Fibroblast of skin of right quadriceps (primary cell): ENCODE data around the gene TLR1.
A peak's percentile ranks its signal among the peaks of the same experiment; 100 is the strongest.
"Not testable (repeated sequence)": the region's sequence is repeated elsewhere in the genome, so short reads cannot be mapped to it uniquely, and the experiment has no call there.

Experiments
- DNase-seq: peaks from one replicate; pipeline ENCODE4 v3.0.0-alpha.2; 2013

The TLR1 gene, protein sequence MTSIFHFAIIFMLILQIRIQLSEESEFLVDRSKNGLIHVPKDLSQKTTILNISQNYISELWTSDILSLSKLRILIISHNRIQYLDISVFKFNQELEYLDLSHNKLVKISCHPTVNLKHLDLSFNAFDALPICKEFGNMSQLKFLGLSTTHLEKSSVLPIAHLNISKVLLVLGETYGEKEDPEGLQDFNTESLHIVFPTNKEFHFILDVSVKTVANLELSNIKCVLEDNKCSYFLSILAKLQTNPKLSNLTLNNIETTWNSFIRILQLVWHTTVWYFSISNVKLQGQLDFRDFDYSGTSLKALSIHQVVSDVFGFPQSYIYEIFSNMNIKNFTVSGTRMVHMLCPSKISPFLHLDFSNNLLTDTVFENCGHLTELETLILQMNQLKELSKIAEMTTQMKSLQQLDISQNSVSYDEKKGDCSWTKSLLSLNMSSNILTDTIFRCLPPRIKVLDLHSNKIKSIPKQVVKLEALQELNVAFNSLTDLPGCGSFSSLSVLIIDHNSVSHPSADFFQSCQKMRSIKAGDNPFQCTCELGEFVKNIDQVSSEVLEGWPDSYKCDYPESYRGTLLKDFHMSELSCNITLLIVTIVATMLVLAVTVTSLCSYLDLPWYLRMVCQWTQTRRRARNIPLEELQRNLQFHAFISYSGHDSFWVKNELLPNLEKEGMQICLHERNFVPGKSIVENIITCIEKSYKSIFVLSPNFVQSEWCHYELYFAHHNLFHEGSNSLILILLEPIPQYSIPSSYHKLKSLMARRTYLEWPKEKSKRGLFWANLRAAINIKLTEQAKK

DNA sequence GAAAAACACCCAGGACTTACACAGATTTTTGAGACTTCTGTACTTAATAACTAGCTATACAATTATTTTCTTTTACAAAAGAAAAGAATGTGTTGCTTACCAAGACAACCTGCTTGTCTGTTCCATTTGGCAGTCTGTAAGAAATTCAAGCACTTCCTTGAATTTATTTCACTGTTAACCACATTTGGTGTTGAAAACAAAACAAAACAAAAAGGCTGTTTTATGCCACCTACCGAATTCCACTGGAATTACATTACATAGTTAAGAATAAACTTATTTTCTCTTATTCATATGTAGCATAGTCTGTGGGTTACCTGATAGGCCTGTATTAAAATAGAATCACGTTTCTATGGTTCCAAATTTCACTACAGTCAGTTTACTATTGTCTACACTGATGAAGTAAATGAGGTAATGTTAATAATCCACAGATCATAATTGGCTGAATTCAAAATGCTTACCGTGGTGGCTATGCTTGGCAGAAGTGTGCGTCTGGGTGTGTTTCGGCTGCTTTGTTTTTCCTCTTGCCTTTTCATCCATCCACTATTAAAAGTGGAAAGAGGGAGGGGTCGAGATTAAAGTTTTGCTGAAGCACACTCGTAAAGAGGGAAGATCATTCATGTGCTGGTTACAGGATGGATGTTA is at the start of gene TLR1:
TLR1 (minus strand) TSS at position 138 of the 642 bp plus-strand sequence. CDS start 5,960 bp downstream, outside the sequence.
- DNase-seq = peak; percentile 49

DNA sequence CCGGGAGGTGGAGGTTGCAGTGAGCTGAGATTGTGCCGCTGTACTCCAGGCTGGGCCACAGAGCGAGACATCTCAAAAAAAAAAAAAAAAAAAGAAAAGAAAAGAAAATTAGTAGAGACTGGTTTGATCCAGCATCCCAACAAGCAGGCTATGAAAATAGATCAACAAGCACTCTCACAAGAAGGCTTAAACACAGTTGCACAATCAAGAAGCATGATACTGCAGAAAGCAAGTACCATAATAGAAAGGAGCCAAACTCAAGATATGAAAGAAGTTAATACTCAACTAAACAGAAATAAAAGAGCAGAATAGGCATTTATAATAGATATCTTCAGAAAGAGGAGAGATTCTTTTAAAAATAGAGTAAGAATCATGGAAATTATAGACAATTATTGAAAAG is 41.4 kb upstream of the TLR1 start:
- no peak for DNase-seq

DNA sequence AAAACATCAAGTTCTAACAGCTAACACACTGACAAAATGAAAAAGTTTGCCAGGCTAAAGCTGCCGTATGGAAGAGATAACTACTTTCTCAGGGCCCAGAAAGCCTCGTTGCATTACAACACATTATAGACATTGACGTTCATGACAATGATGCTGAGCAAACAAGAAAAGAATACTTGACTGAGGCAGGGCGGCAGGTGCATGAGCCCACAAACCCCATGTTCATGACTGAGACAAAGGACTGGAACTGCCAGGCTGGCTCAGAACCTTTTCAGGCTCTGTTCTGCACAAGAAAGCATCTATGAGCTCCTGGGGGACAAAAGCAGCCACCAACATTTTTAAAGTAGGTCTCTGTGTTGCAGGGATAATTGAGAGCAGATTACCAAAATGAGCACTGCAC is 38.4 kb upstream of the TLR1 start:
- no peak for DNase-seq

DNA sequence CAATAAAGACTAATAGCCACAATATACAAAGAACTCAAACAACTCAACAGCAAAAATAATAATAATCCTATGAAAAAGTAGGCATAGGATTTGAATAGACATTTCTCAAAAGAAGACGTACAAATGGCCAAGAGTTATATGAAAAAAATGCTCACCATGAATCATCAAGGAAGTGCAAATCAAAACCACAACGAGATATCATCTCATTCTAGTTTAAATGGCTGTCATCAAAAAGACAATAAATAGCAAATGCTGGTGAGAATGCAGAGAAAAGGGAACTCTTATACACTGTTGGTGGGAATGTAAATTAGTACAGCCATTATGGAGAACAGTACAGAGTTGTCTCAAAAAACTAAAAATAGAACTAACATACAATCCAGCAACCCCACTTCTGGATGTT is 33.3 kb upstream of the TLR1 start:
- peak; percentile 77 for DNase-seq

DNA sequence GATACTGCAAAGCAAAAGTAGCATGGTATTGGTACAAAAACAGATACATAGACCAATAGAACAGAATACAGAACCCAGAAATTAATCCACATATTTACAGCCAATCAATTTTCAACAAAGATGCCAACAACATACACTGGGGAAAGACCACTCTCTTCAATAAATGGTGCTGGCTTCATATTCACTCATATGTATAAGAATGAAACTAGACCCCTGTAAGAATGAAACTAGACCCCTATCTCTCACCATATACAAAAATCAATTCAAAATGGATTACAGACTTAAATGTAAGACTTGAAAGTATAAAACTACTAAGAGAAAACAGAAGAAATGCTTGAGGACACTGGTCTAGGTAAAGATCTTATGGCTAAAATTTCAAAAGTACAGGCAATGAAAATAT is 32.7 kb upstream of the TLR1 start:
- DNase-seq = no peak

DNA sequence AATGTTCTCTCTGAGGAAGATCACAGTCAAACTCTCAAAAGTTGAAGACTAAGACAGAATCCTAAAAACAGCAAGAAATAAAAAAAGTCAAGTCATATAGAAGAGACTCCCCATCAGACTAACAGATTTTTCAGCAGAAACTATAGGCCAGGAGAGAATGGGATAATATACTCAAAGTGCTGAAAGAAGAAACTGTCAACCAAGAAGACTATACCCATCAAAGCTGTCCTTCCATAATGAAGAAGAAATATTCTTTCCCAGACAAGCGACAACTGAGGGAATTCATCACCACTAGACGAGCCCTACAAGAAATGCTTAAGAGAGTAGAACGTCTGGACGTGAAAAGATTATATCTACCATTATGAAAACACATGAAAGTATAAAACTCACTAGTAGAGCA is 30.0 kb upstream of the TLR1 start:
- no peak for DNase-seq

DNA sequence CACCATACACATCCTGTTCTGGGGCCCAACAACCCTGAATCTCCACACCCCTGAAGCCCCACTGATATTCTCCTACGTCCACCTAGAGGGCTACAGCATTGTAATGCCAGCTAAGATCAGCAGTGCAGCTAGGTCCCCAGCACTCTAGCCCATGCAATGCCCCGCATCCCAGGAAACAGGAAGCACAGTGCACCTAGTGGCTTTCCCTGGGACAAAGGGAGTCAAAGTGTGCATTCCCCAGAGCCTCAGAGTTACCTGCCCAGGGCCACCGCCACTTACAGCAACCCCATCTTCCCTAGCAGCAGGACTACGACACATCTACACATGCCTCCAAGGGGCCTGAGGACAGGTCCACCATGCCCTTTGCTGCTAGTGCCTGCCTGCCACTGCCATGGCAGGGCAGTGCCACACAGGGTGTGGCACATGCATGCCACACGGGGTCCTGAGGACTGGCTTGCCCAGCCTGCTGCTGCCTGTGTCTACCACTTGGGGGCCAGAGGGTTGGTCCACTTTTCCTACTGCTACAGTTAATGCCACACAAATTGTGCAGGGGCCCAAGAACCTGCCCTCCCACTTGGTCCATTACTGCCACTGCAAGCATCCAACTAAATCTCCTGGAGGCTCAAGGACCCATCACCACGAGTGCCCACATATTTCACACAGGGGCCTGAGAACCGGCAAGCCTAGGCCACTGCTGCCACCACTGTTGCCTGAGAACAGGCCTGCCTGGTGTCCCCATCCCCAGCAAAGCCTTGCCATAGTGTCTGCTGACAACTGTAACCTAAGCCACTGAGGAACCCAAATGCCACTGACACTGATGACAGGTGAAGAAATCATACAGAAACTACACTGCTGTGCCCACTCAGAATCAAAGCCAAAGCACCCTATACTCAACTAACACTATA is 28.3 kb upstream of the TLR1 start:
- no peak for DNase-seq

DNA sequence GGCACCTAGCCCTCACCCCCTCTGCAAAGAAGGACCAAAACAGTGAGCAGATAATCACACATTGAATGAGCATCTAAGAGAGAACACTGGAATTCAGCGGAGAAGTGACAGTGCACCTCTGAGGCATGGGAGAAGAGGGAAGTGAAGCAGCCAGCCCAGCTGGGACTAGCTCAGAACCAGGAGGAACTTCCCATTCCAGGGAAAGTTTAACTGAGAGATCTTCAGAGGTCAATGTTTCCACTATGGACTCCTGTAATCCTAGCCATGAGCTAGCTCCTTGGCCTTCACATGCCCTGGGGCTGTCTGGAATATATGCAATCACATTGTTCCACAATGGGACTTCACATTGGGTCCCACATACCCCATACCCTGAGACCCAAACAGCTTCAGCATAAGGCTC is 27.6 kb upstream of the TLR1 start:
- no peak for DNase-seq

DNA sequence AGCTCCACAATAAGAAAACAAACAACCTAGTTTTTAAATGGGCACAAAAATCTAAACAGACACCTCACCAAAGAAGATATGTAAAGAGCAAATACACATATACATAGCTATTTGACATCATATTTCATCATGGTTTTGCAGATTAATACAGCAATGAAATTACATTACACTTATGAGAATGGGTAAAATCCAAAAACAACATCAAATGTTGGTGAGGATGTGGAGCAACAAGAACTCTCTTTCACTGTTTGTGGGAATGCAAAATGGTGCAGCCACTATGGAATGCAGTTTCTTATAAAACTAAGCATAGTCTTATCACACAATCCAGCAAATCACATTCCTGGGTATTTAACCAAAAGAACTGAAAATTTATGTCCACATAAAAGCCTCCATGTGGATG is 27.1 kb upstream of the TLR1 start:
- no peak for DNase-seq

DNA sequence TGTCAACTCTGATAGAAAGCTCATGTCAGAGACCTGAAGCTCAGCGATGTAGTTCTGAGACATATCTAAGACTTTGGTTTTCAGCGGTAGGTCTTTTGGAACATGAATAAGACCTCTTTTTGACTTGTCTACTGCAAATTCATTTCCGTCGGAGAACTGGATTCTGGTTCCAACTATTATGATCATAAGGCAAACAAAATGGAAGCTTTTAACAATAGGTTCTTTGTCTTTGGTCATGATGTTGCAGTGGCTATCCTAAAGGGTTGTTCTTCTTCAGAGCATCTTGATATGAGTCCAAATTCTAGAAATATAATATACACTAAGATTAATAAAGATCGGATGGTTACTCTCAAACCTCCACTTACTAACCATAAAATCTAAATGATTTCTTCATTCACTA is 24.6 kb upstream of the TLR1 start:
- DNase-seq = no peak

DNA sequence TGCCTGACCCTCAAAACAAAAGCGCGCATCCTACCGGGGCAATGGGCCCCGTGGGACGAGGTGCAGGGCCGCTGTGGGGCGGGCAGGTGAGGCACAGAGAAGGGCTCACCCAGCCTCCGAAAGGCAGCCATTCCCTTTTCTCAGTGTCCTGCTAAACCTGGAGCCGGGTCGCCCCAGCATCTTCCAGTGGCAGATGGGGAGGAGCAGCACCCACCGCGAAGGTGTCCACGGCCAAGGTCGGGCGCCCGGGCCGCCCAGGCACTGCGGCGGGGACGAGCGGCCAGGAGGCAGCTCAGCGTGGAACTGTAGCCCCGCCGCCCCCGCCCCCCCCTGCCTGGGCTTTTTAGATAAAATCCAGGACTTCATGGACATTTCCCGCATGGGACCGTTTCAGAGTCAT is 19.2 kb upstream of the TLR1 start:
- no peak for DNase-seq

DNA sequence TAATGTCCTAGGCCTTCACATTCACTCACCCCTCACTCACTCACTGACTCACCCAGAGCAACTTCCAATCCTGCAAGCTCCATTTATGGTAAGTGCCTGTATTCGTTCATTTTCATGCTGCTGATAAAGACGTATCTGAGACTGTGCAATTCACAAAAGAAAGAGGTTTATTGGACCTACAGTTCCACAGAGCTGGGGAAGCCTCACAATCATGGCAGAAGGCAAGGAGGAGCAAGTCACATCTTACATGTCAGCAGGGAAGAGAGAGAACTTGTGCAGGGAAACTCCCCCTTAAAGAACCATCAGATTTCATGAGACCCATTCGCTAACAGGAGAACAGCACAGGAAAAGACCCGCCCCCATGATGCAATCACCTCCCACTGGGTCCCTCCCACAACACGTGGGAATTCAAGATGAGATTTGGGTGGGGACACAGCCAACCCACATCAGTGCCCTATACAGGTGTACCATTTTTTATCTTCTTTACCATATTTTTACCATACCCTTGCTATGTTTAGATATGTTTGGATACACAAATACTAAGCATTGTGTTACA is 18.2 kb upstream of the TLR1 start:
- DNase-seq = no peak

DNA sequence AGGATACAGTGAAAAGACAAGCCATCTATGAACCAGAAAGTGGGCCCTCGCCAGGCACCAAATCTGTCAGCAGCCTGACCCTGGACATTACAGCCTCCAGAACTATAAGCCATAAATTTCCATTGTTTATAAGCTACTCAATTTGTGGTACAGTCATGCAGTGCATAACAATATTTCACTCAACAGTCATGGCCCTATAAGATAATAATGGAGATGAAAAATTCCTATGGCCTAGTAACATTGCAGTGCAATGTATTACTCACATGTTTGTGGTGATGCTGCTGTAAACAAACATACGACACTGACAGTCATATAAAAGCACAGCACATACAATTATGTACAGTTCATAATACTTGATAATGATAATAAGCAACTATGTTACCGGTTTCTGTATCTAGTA is 17.1 kb upstream of the TLR1 start:
- peak; percentile 22 for DNase-seq

DNA sequence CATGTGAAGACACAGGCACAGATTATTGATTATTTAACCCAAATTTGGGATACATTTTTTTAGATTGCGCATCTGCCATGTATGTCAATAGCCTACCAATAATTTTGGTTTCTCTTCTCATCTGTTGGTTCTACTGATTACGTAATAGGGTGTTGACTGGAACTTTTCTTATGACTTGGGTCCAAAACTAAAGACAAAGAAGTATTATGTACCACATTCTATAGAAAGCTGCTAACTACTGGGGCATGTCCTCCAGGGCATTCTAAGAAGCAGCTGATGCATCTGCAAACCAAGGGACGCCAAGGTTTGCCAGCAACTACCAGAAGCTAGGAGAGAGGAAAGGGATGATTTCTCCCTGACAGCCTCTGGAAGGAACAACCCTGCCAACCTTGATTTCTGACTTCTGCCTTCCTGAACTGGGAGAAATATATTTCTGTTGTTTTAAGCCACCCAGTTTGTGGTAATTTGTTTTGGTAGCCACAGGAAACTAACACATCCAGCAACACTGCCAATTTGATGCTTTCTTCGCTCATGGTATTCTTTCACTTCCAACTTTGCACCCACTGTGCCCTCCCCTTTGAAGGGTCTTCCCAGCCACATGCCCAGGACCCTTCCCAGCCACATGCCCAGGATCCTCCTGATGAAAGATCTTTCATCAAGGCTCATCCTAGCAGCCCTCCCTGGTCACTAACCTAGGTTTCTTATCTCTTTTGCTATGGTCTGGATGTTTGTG is 15.9 kb upstream of the TLR1 start:
- no peak for DNase-seq

DNA sequence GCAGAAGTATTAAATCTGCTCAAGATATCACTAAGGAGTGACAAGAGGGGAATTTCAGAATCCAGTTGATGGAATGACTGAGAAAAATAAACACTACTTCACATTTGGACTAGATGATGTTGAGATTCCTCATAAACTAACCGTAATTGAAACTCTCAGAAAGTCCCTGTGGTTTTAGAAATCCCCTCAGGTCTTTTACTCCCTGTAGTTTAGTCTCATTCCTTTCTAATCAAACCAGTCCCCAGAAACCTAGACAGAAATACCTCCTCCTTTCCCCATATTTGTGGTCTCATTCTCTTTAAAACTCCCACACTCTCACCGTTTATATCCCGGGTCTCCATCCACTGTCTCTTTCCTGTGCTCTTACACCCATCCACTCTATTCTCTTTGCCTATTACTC is 15.0 kb upstream of the TLR1 start:
- DNase-seq = peak; percentile 18

DNA sequence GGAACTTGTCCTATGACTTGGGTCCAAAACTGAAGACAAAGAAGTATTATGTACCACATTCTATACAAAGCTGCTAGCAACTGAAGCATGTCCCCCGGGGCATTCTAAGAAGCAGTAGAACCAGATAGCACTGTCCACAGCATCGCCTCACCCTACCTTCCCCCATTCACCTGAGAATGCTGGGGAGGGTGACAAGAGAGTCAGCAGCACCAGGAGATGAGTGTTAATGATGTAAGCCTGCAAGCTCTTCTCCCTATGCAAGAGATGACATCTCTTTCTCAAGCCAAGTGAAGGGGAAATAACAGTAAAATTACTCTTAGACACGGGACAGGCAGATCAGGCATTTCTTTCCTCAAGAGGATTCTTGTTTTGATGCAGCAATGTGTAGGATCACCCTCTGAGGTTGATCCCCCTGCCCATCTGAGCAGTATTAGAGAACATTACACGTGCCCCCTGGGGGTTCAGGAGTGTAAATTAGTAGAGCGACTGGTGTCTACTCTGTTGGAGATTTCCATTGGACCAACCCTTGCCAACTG is 13.9 kb upstream of the TLR1 start:
- no peak for DNase-seq

DNA sequence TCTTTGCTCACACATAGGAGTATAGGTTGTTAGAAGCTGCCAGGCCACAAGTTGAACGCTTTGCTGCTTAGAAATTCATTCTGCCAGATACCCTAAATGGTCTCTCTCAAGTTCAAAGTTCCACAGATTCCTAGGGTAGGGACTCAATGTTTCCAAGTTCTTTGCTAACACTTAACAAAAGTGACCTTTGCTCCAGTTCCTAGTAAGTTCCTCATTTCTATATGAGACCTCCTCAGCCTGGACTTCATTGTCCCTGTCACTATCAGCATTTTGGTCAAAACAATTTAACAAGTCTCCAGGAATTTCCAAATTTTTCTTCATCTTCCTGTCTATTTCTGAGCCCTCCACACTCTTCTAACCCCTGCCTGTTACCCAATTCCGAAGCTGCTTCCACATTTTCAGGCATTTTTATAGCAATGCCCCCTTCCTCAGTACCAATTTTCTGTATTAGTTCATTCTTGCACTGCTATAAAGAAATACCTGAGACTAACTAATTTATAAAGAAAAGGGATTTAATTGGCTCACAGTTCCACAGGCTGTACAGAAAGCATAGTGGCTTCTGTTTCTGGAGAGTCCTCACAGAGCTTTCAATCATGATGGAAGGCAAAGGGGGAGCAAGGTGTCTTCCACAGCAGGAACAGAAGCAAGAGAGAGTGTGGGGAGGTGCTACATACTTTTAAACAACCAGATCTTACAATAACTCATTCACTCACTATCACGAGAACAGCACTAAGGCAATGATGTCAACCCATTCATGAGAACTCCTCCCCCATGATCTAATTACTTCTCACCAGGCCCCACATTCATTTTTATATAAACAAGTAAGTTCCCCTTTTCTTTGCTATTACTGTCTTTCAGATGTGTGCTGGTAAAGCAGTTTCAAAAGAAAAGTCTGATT is 11.5 kb upstream of the TLR1 start:
- DNase-seq = no peak

DNA sequence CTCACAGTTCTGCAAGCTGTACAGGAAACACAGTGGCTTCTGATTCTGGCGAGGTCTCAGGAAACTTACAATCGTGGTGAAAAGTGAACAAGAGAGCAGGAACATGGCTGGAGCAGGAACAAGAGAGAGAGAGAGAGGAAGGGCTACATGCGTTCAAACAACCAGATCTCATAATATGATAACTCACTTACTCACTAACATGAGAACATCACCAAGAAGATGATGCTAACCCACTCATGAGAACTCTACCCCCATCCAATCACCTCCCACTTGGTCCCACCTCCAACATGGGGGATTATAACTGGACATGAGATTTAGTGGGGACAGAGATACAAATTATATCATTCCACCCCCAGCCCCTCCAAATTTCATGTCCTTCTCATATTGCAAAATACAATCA is 9.8 kb upstream of the TLR1 start:
- DNase-seq = no peak

DNA sequence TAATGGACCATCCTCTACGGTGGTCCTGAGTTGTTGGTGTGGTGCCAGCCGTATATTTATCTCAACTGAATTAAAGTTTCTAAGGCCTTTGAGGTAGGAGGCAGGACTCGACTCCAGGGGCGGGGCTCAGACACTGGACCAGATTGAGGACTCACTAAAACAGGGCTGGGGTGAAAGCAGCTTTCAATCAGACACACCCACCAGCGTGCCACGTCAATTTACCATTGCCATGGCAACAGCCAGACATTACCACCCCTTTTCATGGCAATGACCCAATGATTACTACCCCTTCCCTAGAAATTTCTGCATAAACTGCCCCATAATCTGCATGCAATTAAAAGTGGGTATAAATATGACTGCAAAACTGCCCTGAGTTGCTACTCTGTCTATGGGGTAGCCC is 6.7 kb upstream of the TLR1 start:
- no peak for DNase-seq

DNA sequence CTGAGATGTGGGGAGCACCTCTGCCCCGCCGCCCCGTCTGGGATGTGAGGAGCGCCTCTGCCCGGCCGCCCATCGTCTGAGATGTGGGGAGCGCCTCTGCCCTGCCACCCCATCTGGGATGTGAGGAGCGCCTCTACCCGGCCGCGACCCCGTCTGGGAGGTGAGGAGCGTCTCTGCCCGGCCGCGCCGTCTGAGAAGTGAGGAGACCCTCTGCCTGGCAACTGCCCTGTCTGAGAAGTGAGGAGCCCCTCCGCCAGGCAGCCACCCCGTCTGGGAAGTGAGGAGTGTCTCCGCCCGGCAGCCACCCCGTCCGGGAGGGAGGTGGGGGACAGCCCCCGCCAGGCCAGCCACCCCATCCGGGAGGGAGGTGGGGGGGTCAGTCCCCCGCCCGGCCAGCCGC is 2.9 kb upstream of the TLR1 start:
- DNase-seq = not testable (repeated sequence)
